ENCODE data around the gene MAST4.
A peak's percentile ranks its signal among the peaks of the same experiment; 100 is the strongest.

MAST4 gene

GRCh38 chr5:66824476-66824875, 228.3 kb downstream of the MAST4 start:
- H3K36me3 ChIP-seq (replicated peaks) = no peaks in the 10 kb centered on the region
- in situ Hi-C loops (cut with HindIII; ENCODE audit: low pct_ligation_motif_present, low sequenced_read_pairs) = no loop called here
- TF ChIP-seq, protein P1, sequence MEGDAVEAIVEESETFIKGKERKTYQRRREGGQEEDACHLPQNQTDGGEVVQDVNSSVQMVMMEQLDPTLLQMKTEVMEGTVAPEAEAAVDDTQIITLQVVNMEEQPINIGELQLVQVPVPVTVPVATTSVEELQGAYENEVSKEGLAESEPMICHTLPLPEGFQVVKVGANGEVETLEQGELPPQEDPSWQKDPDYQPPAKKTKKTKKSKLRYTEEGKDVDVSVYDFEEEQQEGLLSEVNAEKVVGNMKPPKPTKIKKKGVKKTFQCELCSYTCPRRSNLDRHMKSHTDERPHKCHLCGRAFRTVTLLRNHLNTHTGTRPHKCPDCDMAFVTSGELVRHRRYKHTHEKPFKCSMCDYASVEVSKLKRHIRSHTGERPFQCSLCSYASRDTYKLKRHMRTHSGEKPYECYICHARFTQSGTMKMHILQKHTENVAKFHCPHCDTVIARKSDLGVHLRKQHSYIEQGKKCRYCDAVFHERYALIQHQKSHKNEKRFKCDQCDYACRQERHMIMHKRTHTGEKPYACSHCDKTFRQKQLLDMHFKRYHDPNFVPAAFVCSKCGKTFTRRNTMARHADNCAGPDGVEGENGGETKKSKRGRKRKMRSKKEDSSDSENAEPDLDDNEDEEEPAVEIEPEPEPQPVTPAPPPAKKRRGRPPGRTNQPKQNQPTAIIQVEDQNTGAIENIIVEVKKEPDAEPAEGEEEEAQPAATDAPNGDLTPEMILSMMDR (IDR thresholded peaks at IDR 0.05; ENCODE audit: low read depth, low read length, missing control alignments) = no peak
- DNase-seq = no peak
- H3K27ac ChIP-seq = no peak overlapping the region
- H3K4me3 ChIP-seq (ENCODE audit: low read depth, low read length) = no peak overlapping the region
- H3K27me3 ChIP-seq (replicated peaks) = no peaks in the 10 kb centered on the region

DNA sequence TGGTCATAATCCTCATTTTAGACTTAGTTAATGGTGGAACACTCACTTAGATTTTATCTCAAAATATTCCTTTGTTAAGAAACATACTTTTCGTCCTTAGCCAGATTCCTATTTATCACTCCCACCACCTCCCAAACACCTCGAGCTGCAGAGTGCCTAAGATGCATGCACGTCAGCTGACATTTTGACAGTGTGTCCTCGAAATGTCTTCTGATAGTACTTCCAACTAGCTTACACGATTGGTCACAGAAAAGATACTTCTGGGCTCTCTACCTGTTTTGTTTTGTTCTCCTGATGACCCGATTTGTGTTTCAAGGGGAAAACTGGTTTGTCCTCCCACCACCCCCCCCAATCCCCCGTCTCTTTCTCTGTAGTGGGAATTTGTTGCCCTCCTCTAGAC, 230.1 kb downstream of the MAST4 start:
- no peaks in the 10 kb centered on the region for H3K36me3 ChIP-seq (replicated peaks)
- in situ Hi-C loops (cut with HindIII; ENCODE audit: low pct_ligation_motif_present, low sequenced_read_pairs) = no loop called here
- no peak overlapping the region for H3K4me3 ChIP-seq (ENCODE audit: low read depth, low read length)
- TF ChIP-seq, protein P1 (IDR thresholded peaks at IDR 0.05; ENCODE audit: low read depth, low read length, missing control alignments) = no peak
- H3K27ac ChIP-seq = no peak overlapping the region
- DNase-seq = no peak
- no peaks in the 10 kb centered on the region for H3K27me3 ChIP-seq (replicated peaks)

GRCh38 chr5:66826696-66827095, 230.5 kb downstream of the MAST4 start:
- TF ChIP-seq, protein P1 (IDR thresholded peaks at IDR 0.05; ENCODE audit: low read depth, low read length, missing control alignments) = no peak
- Histone ChIP-seq H3K27ac (no peak overlapping the region), H3K36me3 (replicated peaks) (no peaks in the 10 kb centered on the region), H3K27me3 (replicated peaks) (no peaks in the 10 kb centered on the region), H3K4me3 (ENCODE audit: low read depth, low read length) (no peak overlapping the region)
- DNase-seq = no peak
- in situ Hi-C loops (cut with HindIII; ENCODE audit: low pct_ligation_motif_present, low sequenced_read_pairs) = no loop called here

GRCh38 chr5:66828046-66828547, 231.9 kb downstream of the MAST4 start:
- H3K4me3 ChIP-seq (ENCODE audit: low read depth, low read length) = peak overlapping the region; percentile 49
- H3K36me3 ChIP-seq (replicated peaks) = no peaks in the 10 kb centered on the region
- H3K27ac ChIP-seq = no peak overlapping the region
- H3K27me3 ChIP-seq (replicated peaks) = no peaks in the 10 kb centered on the region
- DNase-seq = no peak
- in situ Hi-C loops (cut with HindIII; ENCODE audit: low pct_ligation_motif_present, low sequenced_read_pairs) = no loop called here
- TF ChIP-seq, protein P1 (IDR thresholded peaks at IDR 0.05; ENCODE audit: low read depth, low read length, missing control alignments) = no peak

DNA sequence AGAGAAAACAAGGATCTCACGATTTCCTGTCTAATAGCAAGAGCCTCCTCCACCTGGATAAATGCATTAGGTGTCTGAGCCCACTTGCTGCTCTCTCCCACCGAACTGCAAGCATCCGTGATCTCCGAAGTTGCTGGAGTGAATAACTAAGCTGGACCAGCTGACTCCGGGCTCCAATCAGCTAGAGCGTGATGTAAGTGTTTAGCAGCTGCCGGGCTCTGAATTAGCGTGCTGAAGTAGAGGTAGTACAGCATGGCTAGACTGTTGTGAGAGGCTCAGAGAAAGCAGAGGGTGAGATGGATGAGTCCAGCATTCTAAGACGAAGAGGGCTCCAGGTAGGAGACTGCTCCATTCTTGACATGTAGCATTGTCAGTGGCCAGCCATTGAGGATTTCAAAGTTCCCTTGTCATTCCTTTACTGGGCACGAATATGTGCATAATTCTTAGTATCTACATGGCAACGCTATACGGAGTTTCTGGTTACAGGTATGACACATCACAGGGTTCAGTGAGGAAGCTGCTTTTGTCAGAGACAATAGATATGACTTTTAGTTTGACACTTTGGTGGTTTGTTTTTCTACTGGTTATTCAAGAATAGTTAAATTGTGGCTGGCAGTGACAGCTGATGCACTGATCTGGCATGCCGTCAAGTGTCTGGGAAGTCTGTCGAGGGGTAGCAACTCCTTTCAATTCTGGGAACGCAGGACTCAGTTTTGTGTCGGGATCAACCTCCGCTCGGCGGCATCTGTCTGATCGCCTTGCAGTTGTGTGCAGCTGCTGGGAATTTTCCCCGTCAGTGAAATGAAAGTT, 232.6 kb downstream of the MAST4 start:
- TF ChIP-seq, protein P1 (IDR thresholded peaks at IDR 0.05; ENCODE audit: low read depth, low read length, missing control alignments) = no peak
- peak; percentile 83 for DNase-seq
- H3K27me3 ChIP-seq (replicated peaks) = no peaks in the 10 kb centered on the region
- H3K27ac ChIP-seq = peak overlapping the region; percentile 9
- H3K36me3 ChIP-seq (replicated peaks) = no peaks in the 10 kb centered on the region
- in situ Hi-C loops (cut with HindIII; ENCODE audit: low pct_ligation_motif_present, low sequenced_read_pairs) = no loop called here
- peak overlapping the region; percentile 49 for H3K4me3 ChIP-seq (ENCODE audit: low read depth, low read length)

GRCh38 chr5:66829358-66829674, 233.1 kb downstream of the MAST4 start:
- no peak for DNase-seq
- Histone ChIP-seq H3K27ac (peak overlapping the region; percentile 9), H3K27me3 (replicated peaks) (no peaks in the 10 kb centered on the region), H3K4me3 (ENCODE audit: low read depth, low read length) (peak overlapping the region; percentile 49), H3K36me3 (replicated peaks) (no peaks in the 10 kb centered on the region)
- TF ChIP-seq, protein P1 (IDR thresholded peaks at IDR 0.05; ENCODE audit: low read depth, low read length, missing control alignments) = no peak
- in situ Hi-C loops (cut with HindIII; ENCODE audit: low pct_ligation_motif_present, low sequenced_read_pairs) = no loop called here

Data from brain microvascular endothelial cell (primary cell).